Coronary artery (tissue), 2 donors: ENCODE data around the gene OSTN.

Experiments
- DNase-seq: peaks from one replicate; pipeline ENCODE4 v3.0.0-alpha.2; 2017; ENCODE audit warnings: low spot score
- H3K27ac ChIP-seq, 2 donors: fragments of 200-600 bp; sonication (generic); one replicate each; pipeline ENCODE4 v1.5.1; 2016 to 2019
- H3K4me3 ChIP-seq: fragments of 200-600 bp; sonication (generic); 2 replicates; pipeline ENCODE4 v1.5.1; 2016; ENCODE audit warnings: mild to moderate bottlenecking, moderate library complexity
- CTCF ChIP-seq: fragments of 200-600 bp; sonication (generic); IDR thresholded peaks from one replicate; pipeline ENCODE4 v1.5.1; 2019; ENCODE audit warnings: antibody characterized with exemption

Gene OSTN

DNA sequence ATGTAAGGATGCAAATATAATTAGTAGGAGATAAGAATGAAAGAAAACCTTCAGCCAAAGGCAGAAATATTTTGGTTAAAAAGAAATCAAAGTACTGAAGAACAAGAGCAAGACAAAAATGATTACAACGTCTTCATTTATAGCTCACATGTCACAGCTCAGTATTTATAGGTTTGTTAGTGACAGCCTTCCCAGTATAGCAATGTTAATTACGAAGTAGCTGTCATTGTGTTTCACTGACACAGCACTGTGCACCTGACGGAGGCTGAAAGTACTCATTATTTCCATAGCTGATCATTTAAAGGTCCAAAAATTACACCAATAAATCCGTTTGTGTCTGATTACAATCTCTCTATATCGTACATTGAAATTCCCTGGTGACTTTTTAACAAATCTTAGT lies 561 bp upstream of the OSTN start:
- H3K27ac ChIP-seq, result no peak overlapping the region
- no peak overlapping the region for H3K4me3 ChIP-seq
- no peak for DNase-seq
- TF ChIP-seq CTCF, result no peak

GRCh38 chr3:191210032-191210431 lies 11.0 kb downstream of the OSTN start:
- no peak for TF ChIP-seq CTCF
- no peak overlapping the region for H3K27ac ChIP-seq
- DNase-seq, result no peak
- no peak overlapping the region for H3K4me3 ChIP-seq

DNA sequence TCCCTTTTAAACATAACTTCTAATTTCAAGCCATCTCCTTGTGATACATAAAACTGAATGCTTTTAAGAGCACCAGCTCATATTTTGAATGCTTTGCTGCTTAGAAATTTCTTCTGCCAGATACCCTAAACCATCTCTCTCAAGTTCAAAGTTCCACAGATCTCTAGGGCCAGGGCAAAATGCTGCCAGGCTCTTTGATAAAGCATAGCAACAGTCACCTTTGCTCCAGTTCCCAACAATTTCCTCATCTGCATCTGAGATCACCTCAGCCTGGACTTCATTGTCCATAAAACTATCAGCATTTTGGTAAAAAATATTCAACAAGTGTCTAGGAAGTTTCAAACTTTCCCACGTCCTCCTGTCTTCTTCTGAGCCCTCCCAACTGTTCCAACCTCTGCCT lies 17.5 kb downstream of the OSTN start:
- no peak for DNase-seq
- no peak overlapping the region for H3K4me3 ChIP-seq
- TF ChIP-seq CTCF, result no peak
- no peak overlapping the region for H3K27ac ChIP-seq

GRCh38 chr3:191217301-191217700 lies 18.3 kb downstream of the OSTN start:
- H3K27ac ChIP-seq, result no peak overlapping the region
- TF ChIP-seq CTCF, result no peak
- no peak overlapping the region for H3K4me3 ChIP-seq
- no peak for DNase-seq

DNA sequence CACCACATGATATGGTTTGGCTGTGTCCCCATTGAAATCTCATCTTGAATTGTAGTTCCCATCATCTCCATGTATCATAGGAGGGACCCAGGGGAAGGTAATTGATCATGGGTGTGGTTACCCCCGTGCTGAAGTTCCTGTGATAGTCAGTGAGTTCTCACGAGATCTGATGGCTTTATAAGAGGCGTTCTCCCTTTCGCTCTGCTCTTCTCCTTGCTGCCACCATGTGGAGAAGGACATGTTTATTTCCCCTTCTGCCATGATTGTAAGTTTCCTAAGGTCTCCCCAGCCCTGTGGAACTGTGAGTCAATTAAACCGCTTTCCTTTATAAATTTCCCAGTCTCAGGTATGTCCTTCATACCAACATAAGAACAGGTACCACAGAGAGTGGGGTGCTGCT lies 21.9 kb downstream of the OSTN start:
- H3K27ac ChIP-seq, result no peak overlapping the region
- TF ChIP-seq CTCF, result no peak
- H3K4me3 ChIP-seq, result no peak overlapping the region
- no peak for DNase-seq

- DNase-seq, result no peak
- no peak overlapping the region for H3K4me3 ChIP-seq
- no peak overlapping the region for H3K27ac ChIP-seq
- TF ChIP-seq CTCF, result no peak
Measured at GRCh38 chr3:191221638-191222037, 22.6 kb downstream of the OSTN start.

DNA sequence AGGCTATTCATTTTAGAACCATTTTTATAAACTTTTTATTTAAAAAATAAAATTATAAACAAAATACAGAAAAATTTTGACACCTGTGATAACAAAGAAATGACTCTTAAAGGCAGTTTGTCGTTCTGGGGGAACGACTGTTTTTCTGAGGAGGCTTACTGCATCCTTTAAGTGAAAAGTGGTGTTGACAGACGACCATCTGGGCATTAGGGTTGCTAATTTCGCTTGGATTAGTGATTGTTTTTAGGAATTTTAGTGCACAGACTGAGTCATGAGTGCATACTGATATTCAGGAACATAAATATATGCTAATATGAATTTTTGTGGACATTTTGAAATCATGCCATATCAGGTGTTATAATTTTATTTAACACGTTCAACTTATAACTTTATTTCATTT lies 28.5 kb downstream of the OSTN start:
- no peak for DNase-seq
- no peak for TF ChIP-seq CTCF
- H3K27ac ChIP-seq, result no peak overlapping the region
- H3K4me3 ChIP-seq, result no peak overlapping the region
